Activated CD4-positive, alpha-beta T cell treated with anti-CD3 and anti-CD28 coated beads, Interleukin-2, amount 50 U/mL, for 48 hours (primary cell): Measurements from ENCODE around the gene FCGR3A.
"Not testable (repeated sequence)": the region's sequence is repeated elsewhere in the genome, so short reads cannot be mapped to it uniquely, and the experiment has no call there.

Source experiments
- DNase-seq, 2 experiments: peaks; one replicate each; pipeline ENCODE4 v3.0.0-alpha.2; 2020

FCGR3A gene

DNA sequence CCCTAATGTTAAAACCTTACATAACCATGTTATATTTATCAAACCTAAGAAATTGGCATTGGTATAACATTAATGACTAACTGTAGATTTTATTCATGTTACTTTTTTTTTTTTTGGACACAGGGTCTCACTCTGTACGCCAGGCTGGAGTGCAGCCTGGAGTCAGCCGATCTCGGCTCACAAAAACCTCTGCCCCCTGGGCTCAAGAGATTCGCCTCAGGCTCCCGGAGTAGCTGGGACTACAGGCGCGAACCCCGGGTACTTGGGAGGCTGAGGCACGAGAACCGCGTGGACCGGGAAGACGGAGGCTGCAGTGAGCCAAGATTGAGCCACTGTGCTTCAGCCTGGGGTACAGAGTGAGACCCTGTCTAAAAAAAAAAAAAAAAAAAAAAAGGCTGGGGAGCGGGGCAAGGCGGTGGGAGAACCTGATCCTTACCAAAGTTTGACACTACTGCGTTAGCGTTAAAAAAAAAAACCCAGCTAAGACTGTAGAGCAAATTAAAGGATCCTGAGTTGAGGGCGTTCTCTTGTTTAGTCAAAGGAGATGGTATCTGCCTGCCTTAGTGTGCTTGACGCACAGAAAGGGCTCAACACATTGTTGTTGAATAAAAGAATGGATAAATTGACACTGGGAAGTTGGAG is 20.0 kb downstream of the FCGR3A start:
- not testable (repeated sequence) for DNase-seq

DNA sequence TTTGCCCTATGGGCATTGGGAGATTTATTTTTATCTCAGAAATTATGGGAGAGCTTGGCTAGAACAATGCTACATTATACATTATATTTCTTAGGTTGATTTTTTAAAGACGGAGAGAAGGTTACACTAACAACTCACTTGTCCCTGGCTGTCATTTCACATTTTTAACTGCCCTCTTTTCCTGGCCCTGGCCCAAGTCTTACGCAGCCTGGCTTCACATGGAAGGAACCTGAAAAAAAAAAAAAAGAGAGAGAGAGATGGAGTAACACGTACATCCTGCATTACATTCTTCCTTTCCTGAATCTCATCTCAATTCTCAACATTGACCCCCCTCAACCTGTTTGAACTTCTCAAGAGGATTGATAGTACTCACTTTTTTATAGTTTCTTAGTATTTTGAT is 21.1 kb downstream of the FCGR3A start:
- DNase-seq, result not testable (repeated sequence)

DNA sequence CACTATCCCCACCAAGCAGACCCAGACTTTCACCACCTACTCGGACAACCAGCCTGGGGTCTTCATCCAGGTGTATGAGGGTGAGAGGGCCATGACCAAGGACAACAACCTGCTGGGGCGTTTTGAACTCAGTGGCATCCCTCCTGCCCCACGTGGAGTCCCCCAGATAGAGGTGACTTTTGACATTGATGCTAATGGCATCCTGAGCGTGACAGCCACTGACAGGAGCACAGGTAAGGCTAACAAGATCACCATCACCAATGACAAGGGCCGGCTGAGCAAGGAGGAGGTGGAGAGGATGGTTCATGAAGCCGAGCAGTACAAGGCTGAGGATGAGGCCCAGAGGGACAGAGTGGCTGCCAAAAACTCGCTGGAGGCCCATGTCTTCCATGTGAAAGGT is 23.7 kb downstream of the FCGR3A start:
- not testable (repeated sequence) for DNase-seq

DNA sequence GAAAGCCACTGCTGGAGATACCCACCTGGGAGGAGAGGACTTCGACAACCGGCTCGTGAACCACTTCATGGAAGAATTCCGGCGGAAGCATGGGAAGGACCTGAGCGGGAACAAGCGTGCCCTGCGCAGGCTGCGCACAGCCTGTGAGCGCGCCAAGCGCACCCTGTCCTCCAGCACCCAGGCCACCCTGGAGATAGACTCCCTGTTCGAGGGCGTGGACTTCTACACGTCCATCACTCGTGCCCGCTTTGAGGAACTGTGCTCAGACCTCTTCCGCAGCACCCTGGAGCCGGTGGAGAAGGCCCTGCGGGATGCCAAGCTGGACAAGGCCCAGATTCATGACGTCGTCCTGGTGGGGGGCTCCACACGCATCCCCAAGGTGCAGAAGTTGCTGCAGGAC is 24.3 kb downstream of the FCGR3A start:
- DNase-seq, result not testable (repeated sequence)

DNA sequence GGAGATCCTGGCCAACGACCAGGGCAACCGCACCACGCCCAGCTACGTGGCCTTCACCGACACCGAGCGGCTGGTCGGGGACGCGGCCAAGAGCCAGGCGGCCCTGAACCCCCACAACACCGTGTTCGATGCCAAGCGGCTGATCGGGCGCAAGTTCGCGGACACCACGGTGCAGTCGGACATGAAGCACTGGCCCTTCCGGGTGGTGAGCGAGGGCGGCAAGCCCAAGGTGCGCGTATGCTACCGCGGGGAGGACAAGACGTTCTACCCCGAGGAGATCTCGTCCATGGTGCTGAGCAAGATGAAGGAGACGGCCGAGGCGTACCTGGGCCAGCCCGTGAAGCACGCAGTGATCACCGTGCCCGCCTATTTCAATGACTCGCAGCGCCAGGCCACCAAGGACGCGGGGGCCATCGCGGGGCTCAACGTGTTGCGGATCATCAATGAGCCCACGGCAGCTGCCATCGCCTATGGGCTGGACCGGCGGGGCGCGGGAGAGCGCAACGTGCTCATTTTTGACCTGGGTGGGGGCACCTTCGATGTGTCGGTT is 24.8 kb downstream of the FCGR3A start:
- DNase-seq, result peak in 1 of 2 experiments; percentile 28

DNA sequence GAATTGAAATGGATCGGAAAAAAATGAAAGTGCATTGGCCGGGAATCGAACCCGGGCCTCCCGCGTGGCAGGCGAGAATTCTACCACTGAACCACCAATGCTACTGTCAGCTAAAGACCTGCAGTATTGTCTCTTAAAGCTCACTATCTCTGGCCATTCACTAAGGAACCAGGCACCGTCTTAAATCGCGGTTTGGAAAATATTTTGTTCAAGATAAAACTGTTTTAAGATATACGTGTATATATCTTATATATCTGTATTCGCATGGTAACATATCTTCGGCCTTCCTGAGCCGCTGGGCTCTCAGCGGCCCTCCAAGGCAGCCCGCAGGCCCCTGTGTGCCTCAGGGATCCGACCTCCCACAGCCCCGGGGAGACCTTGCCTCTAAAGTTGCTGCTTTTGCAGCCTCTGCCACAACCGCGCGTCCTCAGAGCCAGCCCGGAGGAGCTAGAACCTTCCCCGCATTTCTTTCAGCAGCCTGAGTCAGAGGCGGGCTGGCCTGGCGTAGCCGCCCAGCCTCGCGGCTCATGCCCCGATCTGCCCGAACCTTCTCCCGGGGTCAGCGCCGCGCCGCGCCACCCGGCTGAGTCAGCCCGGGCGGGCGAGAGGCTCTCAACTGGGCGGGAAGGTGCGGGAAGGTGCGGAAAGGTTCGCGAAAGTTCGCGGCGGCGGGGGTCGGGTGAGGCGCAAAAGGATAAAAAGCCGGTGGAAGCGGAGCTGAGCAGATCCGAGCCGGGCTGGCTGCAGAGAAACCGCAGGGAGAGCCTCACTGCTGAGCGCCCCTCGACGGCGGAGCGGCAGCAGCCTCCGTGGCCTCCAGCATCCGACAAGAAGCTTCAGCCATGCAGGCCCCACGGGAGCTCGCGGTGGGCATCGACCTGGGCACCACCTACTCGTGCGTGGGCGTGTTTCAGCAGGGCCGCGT is 25.5 kb downstream of the FCGR3A start, which contains the start of gene HSPA6:
TSS of gene HSPA6 (plus strand) at position 724 of the 925 bp plus-strand sequence. CDS start at position 843, 119 bp downstream.
- DNase-seq, result peak; percentile 73 to 76

DNA sequence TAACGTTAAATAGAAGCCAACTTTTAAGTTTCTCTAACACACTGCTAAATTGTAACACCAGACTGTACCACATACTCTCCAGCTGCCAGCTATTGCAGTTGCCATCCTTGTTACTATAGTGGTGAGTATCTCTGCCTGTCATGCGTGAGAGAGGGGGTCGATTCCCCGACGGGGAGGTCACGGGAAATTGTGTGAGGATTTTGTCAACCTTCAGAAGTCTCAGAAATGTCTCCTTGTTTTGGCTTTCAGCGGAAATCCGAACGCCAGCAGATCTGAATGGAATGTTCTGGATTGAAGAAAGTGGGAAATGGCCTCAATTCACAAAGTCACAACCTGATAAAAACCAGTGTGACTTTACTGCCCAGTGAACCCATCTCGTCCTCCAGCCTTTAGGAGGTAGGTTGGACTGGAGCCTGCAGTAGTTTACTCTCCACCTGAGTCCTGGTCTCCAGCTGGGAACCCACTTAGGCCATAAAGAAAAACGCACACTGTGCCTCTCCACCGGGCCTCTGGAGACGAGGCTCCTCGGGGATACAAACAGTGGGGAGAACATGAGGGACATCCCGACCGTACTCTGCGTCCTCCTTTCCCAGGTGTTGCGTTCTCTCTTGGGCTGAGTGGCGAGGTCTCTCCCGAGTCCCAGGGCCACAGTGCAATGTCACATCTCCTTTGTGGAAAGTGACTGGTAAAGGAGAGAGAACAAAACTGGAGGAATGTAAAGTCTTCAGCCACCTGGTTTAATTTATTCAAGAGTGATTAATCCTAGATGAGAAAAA is 26.4 kb downstream of the FCGR3A start:
- DNase-seq, result not testable (repeated sequence)

DNA sequence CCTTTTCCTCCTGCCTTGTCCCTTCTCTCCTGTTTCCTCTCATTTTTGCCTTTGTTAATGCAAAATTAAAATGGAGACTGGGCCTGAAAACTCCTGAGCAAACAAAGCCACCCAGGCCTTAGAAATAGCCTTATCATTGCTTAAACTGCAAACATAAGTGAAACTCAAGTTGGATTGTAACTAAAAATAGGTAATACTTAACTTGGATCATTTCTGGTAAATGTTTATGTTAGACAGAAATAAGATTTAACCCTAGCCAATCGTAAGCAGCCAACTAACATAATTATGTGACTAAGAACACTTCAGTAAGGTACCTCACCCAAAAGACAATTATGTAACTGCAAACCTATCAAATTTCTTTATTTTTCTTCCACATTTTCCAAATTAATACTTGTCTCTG is 35.7 kb downstream of the FCGR3A start:
- not testable (repeated sequence) for DNase-seq

DNA sequence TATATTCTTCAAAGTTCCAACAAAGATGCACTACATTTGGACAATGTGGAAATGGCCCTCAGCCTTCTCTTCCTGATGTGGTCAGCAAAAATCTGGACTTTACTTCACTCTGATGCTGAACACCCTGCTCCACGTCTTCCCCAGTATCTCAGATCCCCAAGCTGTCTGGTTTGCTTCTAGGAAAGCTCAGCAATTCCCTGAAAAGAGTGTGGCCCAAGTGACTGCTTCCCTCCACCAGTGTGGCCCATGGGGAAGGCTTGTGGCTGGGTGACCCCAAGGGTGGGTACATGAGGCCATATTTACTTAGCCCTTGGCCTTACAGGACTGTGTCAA is 36.2 kb downstream of the FCGR3A start:
- DNase-seq, result not testable (repeated sequence)

DNA sequence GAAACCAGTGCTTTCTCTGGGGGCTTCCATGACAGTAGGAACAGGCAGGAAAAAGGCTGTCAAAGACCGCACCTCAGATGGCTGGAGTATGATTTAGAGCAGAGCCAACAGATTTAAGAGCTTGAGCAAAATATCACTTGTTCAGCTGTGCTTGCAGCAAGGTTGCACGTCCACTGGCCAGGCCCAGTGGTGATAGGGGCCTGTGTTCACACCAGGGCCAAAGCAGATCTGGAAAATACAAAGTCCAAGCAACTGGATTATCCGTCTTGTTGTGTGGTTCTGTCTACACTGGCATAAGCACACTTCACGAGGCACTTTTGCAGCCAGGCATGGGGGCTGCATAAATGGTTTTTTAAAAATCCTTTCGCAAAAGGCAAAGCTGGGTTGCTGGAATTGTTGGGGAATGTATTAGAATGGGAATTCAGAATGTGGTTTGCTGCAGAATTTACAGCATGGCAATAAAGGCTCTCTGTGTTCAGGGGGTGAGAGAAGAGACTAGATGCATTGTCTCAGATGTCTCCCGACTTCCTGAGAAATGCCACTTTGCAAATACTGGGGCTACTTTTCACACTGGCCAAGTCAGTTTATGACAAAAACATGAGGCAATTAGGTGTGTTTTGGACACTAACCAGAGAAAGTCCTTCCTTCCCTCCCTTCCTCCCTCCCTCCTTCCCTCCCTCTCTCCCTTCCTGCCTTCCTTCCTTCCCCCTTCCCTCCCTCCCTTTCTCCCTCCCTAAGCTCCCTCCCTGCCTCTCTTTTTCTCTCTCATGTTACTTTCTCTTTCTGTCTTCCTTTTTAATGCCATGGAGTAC is 36.8 kb downstream of the FCGR3A start:
- DNase-seq, result not testable (repeated sequence)

DNA sequence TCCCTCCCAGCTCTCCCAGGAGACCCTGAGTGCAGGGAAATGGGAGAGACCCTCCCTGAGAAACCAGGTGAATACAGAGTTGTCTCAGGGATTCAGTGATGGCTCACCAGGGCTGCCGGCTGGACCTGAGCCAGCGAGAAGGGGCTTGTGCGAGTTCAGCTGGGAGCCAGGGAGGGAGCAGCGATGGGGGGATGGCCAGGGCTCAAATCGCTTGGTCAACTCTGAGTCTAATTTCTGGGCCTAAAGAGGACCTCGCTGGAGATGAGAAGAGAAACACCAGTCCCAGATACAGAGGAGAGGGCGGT is 37.9 kb downstream of the FCGR3A start:
- DNase-seq, result no peak

DNA sequence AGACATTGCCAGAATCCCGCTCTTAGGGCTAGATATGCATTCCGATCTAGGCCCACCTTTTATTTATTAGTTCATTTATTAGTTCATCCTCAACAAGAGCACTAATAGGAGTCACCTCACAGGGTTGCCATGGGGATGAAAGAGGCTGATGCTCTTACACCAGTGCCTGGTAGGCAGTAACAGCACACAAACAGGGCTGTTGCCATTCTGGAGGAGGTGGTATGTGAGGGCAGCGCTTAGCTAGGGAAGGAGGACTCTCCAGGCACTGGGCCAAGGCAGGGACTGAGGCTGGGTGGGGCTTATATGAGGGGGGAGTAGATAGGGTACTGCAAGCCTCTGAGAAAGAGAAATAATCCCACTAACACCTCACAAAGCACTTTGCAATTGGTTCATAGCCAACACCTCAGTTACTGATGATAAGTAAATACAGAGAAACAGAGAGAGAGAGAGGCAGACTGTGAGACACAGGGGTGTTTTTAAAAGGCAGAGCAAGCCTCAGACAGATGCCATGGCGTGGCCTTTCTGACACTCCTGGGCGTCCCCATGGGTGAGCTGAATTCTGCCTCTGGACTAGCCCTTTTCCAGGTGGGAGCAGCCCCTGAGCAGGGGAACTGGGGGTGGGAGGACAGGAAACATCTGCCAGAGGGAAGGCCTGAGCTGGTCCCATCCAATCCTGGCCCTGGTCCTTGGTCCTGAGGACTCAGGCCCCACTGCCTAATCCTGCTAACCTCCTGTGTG is 38.4 kb downstream of the FCGR3A start:
- DNase-seq, result no peak

DNA sequence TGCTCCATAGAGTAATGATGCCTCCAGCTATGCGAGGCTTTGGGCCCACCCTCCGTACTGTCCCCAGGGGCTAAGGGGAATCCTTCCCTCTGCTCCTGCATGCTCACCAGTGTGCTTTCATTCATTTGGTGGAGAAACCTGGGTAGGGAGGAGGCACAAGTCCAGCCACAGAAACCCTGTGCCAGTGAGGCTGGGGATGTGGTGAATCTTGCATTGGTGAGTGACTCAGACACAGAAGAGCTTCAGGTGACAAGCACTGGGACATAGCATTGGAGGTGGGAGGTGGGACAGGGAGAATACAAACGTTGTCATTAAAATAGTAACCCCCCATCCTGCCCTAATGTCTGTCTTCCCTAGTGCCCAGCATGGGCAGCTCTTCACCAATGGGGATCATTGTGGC is 39.1 kb downstream of the FCGR3A start:
- DNase-seq, result no peak

DNA sequence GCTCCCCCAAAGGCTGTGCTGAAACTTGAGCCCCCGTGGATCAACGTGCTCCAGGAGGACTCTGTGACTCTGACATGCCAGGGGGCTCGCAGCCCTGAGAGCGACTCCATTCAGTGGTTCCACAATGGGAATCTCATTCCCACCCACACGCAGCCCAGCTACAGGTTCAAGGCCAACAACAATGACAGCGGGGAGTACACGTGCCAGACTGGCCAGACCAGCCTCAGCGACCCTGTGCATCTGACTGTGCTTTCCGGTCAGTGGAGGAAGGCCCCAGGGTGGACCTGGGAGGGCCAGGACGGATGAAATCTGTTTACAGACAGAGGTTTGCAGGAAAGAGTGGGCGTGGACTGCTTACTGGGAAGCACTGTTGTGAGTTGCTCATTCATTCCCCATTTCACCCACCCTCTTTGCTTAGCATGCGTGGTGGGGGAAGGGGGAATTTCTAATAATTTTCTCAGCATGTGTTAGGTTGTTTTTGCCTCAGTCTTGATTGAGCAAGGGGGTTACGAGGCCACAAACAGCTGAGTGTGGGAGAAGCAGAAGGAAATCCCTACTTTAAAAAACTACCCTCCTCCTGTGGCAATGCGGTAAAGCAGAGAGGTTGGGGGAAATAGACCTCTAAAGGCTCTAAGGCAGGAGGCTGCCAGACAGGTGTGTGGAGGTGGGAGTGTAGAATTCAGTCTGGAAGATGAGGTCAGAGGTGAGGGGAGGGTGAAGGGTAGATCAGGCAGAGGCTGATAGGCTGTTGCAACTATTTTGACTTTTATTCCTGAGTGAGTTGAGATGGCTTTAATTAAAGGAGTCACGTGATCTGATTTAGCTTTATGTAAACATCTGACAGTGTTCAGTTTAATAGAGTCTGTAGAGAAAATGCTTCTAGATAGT is 43.0 kb downstream of the FCGR3A start:
- DNase-seq, result no peak

DNA sequence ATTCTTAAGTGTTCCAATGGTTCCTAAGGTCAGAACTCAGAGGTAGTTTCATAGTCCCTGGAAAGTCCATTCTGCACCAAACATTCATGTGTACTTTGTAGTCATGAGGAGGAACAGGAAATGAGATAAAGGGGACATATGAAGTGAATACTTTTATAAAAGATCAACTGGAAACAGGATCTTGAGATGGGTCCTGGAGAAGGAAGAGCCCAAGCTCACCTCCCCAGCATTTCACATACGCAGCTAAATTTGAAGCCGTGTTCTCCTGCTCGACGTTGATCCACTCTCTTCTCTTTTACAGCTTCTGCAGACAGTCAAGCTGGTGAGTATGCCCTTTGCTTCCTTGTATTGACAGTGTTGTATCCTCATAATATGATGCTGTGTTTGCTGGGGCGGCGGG is 43.9 kb downstream of the FCGR3A start:
- no peak for DNase-seq

DNA sequence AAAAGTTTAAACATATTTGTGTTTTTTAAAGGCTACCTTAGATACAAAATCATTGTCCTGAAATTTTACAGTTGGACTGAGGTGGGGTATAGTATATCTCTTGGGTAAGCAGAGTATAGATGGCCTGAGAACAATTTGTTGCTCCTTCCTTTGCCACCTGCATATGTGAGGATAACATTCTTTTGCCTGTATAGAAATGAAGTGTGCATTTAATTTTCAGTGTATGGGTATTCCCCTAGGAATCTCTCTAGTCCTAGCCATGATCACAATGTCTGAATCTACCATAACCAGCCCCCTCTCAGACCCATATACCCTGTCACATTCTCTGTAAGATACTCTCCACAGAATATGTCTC is 46.2 kb downstream of the FCGR3A start:
- DNase-seq, result no peak

DNA sequence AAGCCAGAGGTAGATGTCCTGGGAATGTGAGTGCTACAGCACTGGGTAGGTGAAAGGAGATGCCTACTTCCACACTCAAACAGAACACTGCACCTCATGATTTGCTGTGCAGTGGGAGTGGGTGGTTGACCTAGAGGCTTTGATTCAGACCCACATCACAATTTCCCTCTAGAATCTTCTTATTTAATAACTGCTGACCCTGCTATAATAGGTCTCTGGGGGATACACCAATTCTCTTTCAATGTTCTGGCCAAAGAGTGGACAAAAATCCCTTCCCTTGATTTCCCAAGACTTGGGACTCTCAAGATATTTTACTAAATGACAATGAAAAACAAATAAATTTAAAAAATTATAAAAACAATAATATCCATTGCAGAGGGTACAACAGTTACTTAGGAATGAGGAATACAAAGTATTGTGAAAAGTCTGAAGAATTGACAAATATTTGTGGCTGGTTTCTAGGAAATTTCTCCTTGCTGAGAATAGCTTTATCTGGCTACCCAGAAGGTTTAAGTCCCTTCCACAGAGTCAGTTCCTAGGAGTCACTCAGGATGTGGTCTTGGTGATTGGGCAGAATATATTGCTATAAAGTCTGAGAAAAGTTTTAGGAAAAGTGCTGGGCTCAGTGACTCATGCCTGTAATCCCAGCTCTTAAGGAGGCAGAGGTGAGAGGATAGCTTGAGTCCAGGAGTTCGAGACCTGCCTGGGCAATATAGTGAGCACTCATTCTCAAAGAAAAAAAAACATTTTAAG is 46.8 kb downstream of the FCGR3A start:
- no peak for DNase-seq

DNA sequence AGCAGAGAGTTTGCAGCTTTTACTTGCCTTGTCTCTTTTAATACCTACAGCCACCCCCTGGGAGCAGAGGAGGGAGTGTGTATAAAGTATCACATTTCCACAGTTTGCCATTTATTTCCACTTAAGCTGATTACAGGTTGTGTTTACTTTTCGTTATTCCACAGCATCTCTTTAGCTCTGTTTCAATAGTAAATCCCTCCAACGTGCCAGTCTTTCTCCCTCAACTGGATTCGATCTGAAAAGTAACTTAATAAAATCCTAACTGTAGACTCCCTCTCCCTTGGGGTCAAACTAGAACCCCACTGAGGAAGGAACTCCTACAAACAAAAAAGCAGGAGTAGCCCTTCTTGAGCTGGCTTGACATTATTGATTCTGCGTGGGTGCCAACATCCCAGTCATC is 47.4 kb downstream of the FCGR3A start:
- DNase-seq, result no peak

DNA sequence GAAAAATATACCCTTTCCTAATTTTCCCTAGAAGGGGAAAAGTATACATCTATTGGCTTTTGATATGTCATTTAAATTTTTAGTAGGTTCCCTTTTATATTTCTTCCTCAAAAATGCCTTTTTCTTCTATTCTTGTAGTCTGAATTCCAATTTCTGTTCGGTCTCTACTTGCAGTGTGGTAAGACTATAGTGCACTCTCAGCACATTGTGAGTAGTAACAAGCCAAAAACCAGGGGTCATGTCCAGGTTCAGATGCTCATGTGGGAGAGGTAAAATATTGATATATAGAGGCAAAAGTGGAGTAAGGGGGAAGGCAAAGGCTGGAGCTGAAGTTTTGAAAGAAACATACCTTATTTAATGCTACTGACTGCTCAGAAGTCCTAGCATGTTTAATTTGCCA is 48.4 kb downstream of the FCGR3A start:
- DNase-seq, result no peak
